Thyroid gland (tissue), 4 donors: Measurements from ENCODE around the gene DUS3L.

Experiments
- POLR2A ChIP-seq, 2 donors: fragments of 450-650 bp; IDR thresholded peaks; one replicate each; pipeline ENCODE4 v1.6.1; 2017; ENCODE audit warnings: antibody characterized with exemption in 2 of 2, mild to moderate bottlenecking in 2 of 2, moderate library complexity in 1 of 2
- TF ChIP-seq, protein P1 (sequence below), 6 experiments: fragments of 200-600 bp in 3 of 6; fragments of 450-650 bp in 3 of 6; sonication (generic) in 3 of 6; IDR thresholded peaks; one replicate each; pipeline ENCODE4 v1.5.1; 2016 to 2019; ENCODE audit warnings: antibody characterized with exemption in 6 of 6, mild to moderate bottlenecking in 2 of 6, inconsistent platforms in 1 of 6, moderate library complexity in 1 of 6

DNA sequence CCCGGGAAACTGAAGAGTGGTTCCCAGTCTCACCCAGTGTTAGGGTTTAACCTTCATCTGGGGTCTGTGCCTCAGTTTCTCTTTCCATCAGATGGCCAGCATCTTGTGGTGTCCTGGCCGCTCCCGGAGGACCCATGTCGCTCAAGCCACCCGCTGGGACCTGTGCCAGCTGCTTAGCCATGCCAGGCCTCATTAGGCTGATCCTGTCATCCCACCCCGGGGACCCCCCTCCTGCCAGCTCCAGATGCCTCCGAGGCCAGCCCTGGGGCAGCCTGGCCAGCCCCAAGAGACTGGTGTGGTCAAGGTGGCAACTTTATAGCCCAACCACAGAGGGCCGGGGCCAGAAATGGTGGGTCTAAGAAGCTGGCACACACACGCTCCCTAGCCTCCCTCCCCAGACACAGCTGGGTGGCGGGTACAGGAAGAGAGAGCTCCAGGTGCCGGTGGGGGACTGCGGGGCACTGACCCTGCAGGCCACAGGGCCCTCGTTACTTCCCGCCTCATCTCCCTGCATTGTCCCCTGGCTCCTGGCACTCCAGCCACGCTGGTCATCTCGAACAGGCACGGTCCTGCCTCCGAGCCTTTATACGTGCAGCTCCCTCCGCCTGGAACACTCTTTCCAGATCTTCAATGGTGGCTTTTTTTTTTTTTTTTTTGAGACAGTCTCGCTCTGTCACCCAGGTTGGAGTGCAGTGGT lies 17.3 kb upstream of the DUS3L start:
- no peak for TF ChIP-seq POLR2A (IDR thresholded peaks at IDR 0.05)
- TF ChIP-seq, protein P1, sequence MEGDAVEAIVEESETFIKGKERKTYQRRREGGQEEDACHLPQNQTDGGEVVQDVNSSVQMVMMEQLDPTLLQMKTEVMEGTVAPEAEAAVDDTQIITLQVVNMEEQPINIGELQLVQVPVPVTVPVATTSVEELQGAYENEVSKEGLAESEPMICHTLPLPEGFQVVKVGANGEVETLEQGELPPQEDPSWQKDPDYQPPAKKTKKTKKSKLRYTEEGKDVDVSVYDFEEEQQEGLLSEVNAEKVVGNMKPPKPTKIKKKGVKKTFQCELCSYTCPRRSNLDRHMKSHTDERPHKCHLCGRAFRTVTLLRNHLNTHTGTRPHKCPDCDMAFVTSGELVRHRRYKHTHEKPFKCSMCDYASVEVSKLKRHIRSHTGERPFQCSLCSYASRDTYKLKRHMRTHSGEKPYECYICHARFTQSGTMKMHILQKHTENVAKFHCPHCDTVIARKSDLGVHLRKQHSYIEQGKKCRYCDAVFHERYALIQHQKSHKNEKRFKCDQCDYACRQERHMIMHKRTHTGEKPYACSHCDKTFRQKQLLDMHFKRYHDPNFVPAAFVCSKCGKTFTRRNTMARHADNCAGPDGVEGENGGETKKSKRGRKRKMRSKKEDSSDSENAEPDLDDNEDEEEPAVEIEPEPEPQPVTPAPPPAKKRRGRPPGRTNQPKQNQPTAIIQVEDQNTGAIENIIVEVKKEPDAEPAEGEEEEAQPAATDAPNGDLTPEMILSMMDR (IDR thresholded peaks at IDR 0.05): no peak
